ENCODE measurements around the gene CAPN9.
"Not testable (repeated sequence)": the region's sequence is repeated elsewhere in the genome, so short reads cannot be mapped to it uniquely, and the experiment has no call there.

The CAPN9 gene

DNA sequence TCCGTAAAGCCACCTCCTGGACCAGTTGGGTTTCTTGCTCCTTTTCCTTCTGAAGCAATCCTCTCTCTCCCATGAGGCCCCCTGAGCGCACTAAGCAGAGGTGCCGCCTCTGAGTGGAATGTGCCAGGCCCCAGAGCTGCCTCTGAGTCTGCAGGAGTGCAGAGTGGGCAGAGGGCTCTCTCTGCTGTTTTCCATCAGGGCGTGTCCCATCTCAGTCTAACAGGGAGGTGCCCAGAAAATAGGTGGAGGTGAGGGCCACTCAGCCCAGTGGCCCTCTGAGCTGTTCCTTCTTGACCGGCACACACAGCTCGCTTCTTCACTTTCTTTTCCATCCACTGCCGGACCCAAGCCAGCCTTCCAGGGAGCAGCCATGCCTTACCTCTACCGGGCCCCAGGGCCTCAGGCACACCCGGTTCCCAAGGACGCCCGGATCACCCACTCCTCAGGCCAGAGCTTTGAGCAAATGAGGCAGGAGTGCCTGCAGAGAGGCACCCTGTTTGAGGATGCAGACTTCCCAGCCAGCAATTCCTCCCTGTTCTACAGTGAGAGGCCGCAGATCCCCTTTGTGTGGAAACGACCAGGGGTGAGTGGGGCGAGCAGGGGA is at the start of gene CAPN9:
TSS of gene CAPN9 (plus strand) at position 262 of the 604 bp plus-strand sequence. CDS start at position 371, 109 bp downstream.
- no peak for DNase-seq

DNA sequence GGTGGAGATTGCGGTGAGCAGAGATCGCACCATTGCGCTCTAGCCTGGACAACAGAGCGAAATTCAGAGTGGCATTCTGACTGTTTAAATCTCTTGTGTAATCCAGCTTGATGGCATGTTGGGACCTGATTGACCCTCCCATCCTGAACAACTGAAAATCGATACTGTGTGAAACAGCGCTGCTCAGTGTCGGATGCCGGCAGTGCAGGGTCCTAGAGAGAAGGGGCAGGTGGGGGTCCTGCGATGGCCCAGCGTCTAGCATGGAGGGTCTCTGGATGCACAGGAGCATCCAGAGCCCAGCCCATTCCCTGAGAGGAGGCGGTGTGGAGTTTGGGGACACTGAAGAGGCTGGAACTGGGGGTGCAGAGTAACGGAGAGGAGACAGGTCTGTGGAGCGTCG is 49.1 kb upstream of the CAPN9 start:
- DNase-seq = no peak

- not testable (repeated sequence) for DNase-seq
Observed at GRCh38 chr1:230698964-230699363, 48.2 kb upstream of the CAPN9 start.

GRCh38 chr1:230699716-230700115 is 47.5 kb upstream of the CAPN9 start:
- DNase-seq = no peak

GRCh38 chr1:230700132-230700531 is 47.1 kb upstream of the CAPN9 start:
- DNase-seq = no peak

DNA sequence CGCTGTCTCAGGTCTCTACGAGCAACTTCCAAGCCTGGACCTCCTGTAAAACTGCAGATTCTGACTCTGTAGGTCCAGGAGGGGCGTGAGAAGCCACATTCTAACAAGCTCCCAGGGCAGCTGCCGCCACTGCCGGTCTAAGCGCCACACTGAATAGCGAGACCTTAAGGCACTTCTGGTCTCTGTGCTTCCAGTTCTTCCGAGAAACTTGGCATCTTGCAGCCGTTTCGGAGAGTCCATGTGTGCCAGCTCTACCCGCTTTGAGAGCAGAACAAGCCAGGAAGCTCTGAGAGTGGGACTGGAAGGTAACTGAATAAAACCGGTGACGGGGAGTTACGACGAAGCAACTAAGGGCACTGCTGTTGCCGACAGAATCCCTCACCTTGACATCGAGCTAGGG is 45.8 kb upstream of the CAPN9 start:
- no peak for DNase-seq

DNA sequence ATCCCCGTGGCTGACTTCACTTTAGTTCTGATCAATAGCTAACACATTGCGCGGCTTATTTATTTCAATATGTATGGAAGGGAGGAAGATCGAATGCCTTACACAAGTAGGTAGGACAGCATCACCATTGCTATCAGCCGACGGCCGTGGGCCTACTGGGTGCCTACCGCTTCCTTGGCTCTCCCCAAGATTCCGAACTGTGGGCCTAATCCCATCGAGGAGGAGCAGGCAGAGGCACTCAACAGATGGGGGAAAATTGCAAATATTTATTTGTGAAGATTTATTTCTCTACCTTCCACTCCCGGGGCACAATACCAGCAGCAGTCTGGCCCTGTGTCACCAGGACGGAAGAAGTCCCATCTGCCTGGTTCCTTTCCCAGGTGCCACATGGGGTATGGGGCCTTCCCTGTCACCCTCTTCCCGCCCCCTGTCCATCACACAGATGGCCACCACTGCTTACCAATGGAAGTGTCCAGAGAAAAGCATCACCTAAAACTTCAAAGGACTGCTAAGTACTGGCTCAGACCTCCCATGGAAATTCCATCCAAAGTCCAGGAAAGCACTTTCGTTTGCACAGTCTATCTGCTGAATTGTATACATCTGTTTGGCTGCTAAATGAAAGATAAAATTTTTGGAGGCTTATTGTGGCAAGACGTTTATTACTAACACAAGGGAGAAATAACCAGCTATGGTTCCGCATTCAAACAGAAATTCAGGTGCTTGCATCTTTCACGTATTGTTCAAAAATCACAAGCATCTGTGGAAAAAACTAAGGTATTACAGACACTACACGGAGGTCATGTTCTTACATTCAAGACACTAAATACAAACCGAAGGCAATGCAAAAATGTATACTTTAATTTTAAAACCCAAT is 45.1 kb upstream of the CAPN9 start:
- DNase-seq = no peak

DNA sequence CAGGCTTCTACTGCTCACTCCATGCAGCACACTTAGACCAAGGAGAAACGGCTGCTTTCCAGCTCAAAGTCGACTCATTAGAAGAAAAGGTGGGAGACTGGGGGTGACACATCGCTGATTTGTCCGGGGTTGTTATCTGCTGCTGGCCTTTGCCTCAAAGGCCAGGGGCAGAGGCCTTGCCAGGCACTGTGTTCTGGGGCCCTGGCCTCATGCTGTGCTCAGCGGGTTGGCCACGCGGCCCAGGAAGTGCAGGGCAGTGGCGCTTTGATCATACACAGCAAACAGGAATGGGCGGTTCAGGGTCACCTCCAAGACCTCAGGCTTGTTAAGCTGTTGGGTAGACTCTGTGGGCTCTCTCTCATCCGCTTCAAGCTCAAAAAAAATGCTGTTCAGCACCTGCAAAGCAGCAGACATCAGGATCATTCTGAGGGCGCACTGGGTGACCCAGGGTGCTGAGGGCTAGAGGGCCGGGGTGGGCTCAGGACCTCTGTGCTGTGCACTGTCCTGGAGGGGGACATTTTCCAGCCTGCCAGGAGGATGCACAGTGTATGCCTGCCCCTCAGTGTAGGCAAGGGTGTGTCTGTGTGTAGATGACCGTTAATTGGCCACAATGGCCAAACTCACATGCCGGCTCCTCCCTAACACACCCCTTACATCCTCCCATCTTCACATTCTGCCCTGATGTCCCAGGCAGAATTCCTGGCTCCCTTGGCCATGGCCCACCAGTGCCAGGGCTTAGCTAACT is 44.1 kb upstream of the CAPN9 start:
- DNase-seq = no peak

DNA sequence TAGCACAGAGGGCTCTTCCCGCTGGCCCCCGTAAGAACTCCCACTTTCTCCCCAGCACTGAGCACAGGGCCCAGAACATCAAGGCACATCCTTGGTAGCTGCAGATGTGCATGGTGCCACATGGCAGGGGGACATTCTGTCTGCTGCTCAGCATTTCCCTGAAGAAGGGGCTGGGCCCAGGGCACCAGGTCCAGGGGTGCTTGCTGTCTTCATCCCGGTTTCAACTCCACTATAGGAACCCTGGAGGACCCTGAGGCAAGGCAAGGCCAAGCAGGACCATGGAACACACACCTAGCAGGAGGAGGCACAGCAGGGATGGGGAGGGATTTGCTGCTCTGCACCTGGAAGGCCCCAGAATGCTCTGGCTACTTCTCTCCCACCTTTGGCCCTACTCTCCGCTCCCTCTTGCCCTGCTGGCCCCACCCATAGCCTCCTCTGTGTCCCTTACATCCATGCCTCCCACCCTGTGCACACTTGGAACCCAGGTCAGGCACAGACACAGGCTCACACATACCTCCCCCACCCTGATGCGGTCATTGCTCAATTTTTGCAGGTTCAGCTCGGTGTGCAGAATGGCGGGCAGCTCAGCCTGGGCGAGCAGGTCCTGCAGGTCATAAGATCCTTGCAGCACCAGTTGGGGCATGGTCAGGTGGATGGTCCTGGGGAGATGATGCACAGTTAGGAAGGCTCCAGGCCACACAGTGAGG is 43.4 kb upstream of the CAPN9 start:
- no peak for DNase-seq

DNA sequence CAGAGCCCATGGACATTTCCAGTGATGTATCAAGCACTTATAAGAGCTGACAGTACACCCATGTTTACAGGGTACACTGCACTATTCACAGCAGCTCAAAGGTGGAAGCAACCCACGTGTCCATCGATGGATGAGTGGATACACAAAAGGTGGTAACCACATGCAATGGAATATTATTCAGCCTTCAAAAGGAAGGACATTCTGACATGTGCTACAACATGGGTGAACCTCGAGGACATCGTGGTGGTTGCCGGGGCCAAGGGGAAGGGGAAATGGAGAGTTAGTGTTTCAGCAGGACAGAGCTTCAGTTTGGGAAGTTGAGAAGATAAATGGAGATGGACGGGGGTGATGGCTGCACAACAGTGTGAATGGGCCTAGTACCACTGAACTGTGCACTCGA is 42.4 kb upstream of the CAPN9 start:
- no peak for DNase-seq

- no peak for DNase-seq
Observed at GRCh38 chr1:230705289-230706019, 41.7 kb upstream of the CAPN9 start.

DNA sequence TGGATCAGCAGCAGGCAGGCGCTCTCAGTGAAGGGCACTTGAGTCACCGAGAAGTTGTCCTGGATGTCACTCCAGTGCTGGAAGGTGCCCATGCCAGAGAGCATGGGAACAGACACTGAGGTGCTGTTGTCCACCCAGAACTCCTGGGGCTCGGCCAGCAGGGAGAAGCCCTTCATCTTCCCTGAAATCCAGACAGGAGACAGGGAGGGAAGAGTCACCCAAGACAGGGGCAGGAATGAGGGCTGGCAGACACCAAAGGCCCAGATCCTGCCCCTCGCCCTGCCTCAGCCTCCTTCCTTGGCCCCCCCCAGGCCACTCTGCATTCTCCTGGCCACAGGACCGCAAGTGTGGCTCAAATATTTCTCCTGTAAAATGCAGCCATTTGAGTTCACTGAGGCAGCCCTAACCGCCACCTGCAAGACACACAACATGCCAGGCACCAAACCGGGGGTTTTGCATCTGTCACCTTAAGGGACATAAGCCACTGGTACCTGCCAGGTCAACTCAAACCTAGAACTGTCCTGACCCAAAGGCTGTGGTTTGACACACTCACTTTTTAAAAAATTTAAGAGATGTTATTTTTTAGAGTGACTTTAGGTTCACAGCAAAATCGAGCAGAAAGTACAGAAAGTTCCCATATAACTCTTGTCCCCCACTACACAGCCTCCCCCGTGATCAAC is 41.0 kb upstream of the CAPN9 start:
- no peak for DNase-seq

- no peak for DNase-seq
Observed at GRCh38 chr1:230706887-230707731, 40.1 kb upstream of the CAPN9 start.

DNA sequence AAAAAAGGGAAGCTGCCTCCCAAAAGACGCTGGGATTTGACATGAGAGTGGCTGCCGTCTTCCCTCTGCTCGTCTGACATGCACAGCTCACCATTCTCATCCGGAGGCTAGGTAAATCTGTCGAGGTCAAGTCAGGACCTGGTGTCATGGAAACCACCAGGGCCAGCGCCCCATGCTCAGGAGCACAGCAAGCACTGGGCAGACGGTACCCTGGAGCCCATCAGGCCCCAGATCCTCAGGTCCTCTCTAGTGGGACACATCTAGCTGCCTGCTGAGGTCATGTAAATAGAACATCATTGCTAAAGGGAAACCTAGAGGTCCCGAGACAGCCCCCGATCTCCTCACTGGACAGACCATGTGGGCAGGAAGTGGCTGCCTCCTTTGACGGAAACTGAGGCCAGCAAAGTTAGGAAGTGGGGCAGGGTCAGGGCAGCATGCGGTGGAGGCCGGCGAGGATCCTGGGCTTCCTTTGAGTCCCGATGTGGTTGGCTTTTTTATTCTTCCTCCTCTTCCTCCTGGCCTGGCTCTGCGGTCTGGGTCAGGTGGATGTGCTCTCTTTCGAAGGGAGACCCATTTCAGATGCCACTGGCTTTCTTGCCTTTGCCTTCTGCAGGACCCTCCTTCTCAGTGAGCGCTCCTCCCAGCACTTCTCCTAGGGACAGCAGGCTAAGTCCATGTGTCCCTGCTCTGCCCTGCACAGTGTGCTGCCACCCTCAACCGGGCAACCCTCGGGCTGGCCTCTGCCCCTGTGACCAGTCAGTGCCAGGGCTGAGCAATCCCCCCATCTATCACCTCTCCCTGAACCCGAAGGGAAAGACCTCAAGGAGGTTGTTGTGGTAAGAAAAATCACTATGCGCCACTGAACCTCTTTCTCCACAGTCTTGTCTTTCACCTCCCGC is 39.2 kb upstream of the CAPN9 start:
- no peak for DNase-seq

- DNase-seq = peak; percentile 8
Observed at GRCh38 chr1:230708631-230709580, 38.3 kb upstream of the CAPN9 start.

DNA sequence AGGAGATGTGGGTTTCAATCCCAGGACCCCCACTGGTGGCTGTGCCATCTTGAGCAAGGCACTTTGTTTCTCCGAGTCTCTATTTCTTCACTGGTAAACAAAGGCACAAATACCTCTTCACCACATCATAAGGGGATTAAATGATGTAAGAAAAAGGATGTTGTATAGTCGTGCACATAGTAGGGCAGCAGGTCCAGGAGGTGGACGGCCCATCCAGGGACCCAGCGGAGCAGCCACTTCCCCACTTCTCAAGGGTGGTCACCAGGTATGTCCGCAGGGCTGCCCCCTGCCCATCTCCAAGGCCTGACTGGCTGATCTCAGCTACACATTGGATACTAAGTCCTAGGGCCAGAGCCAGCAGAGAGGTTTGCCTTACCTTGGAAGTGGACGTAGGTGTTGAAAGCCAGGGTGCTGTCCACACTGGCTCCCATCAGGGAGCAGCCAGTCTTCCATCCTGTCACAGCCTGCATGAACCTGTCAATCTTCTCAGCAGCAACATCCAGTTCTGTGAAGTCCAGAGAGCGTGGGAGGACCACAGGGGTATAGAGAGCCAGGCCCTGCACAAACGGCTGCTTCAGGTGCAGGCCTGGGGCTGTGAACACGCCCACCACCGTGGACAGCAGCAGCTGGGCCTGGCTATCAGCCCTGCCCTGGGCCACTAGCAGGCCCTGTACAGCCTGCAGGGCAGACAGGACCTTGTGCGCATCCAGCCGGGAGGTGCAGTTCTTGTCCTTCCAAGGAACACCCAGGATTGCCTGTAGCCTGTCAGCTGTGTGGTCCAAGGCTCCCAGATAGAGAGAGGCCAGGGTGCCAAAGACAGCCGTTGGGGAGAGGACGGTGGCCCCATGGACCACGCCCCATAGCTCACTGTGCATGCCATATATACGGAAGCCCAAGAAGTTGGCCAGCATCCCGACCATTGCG is 37.3 kb upstream of the CAPN9 start:
- no peak for DNase-seq

- no peak for DNase-seq
Observed at GRCh38 chr1:230710543-230710904, 36.7 kb upstream of the CAPN9 start.
